GM12878 (cell line): ENCODE measurements around the gene MED19. TPM values are rescaled to one million over a fixed set of nuclear protein-coding genes. Genes with fewer than 3 reads are reported as not detected.
A peak's percentile ranks its signal among the peaks of the same experiment; 100 is the strongest.

Source experiments
- BRCA1 ChIP-seq: IDR thresholded peaks from 2 replicates; pipeline ENCODE4 v1.6.1; 2011; ENCODE audit warnings: low read depth, low read length, improper control_type of control experiment
- CEBPZ ChIP-seq: fragments of 150-350 bp; IDR thresholded peaks from 2 replicates; pipeline ENCODE4 v1.6.1; 2016; ENCODE audit warnings: low read depth, low read length
- DPF2 ChIP-seq: fragments of 450-650 bp; IDR thresholded peaks from 2 replicates; pipeline ENCODE4 v1.6.1; 2017; ENCODE audit warnings: mild to moderate bottlenecking
- EP300 ChIP-seq, 2 experiments: fragments of 150-350 bp in 1 of 2; IDR thresholded peaks; 2 replicates each; pipeline ENCODE4 v1.6.1; 2011 to 2012; ENCODE audit warnings: low read depth in 2 of 2, low read length in 2 of 2, borderline replicate concordance in 1 of 2, improper control_type of control experiment in 1 of 2, inconsistent platforms in 1 of 2; ENCODE audit not compliant: control insufficient read depth in 1 of 2
- EZH2 ChIP-seq: IDR thresholded peaks from 2 replicates; pipeline ENCODE4 v1.6.1; 2012; ENCODE audit warnings: low read depth, mild to moderate bottlenecking, control low read depth, inconsistent platforms, low read length, borderline replicate concordance; ENCODE audit not compliant: control insufficient read depth
- GABPA ChIP-seq: IDR thresholded peaks from 2 replicates; pipeline ENCODE4 v1.6.1; 2014; ENCODE audit warnings: antibody characterized with exemption, low read depth, mild to moderate bottlenecking, inconsistent platforms
- NFYB ChIP-seq: IDR thresholded peaks from 2 replicates; pipeline ENCODE4 v1.6.1; 2011; ENCODE audit warnings: low read depth, mild to moderate bottlenecking, low read length, improper control_type of control experiment, moderate library complexity; ENCODE audit not compliant: insufficient read depth
- NKRF ChIP-seq: fragments of 450-650 bp; conservative IDR thresholded peaks from 2 replicates; pipeline ENCODE4 v1.6.1; 2017; ENCODE audit warnings: mild to moderate bottlenecking, moderate library complexity
- SIX5 ChIP-seq: IDR thresholded peaks from 2 replicates; pipeline ENCODE4 v1.6.1; 2011; ENCODE audit warnings: mild to moderate bottlenecking, low read depth, low read length, moderate library complexity; ENCODE audit not compliant: severe bottlenecking
- ZBTB33 ChIP-seq: fragments of 450-650 bp; IDR thresholded peaks from 2 replicates; pipeline ENCODE4 v1.6.1; 2017; ENCODE audit warnings: mild to moderate bottlenecking
- ZNF24 ChIP-seq: fragments of 450-650 bp; IDR thresholded peaks from 2 replicates; pipeline ENCODE4 v1.6.1; 2017; ENCODE audit warnings: antibody characterized with exemption, mild to moderate bottlenecking
- polyA plus RNA-seq, 11 experiments: library from polyadenylated mRNA; depleted of rRNA in 4 of 11; unstranded in 6 of 11; stranded (reverse) in 5 of 11; fragments of >200 nt; fragmentation: Nextera tagmentation in 4 of 11; fragmentation: Illumina TruSeq in 1 of 11; extraction: Ambion mirVana in 4 of 11; extraction: Trizol in 1 of 11; gene quantifications; 1 replicate in 1 of 11; 2 replicates in 10 of 11; pipeline versions ENCODE4 v1.2.1 to v1.2.3, GENCODE V29; 2011 to 2016; ENCODE audit warnings: inconsistent platforms in 2 of 11, missing spikeins in 2 of 11, low read depth in 1 of 11
- total RNA-seq, 4 experiments: library from RNA; depleted of rRNA in 3 of 4; stranded (reverse); fragments of >200 nt in 3 of 4; fragmentation: Illumina TruSeq in 1 of 4; extraction: Trizol in 1 of 4; gene quantifications; 2 replicates each; pipeline versions ENCODE4 v1.2.1 to v1.2.3, GENCODE V29; 2013 to 2021
- TF ChIP-seq, protein P1 (sequence below): fragments of 450-650 bp; IDR thresholded peaks from 2 replicates; pipeline ENCODE4 v1.6.1; 2017; ENCODE audit warnings: mild to moderate bottlenecking, moderate library complexity

Gene MED19
- total and polyA plus RNA-seq, 10 of the 15 experiments (the other 5 are each of a cell fraction or from before 2014, with no cell fraction given) = 4.9 to 28.2 (median 17.3) TPM

DNA sequence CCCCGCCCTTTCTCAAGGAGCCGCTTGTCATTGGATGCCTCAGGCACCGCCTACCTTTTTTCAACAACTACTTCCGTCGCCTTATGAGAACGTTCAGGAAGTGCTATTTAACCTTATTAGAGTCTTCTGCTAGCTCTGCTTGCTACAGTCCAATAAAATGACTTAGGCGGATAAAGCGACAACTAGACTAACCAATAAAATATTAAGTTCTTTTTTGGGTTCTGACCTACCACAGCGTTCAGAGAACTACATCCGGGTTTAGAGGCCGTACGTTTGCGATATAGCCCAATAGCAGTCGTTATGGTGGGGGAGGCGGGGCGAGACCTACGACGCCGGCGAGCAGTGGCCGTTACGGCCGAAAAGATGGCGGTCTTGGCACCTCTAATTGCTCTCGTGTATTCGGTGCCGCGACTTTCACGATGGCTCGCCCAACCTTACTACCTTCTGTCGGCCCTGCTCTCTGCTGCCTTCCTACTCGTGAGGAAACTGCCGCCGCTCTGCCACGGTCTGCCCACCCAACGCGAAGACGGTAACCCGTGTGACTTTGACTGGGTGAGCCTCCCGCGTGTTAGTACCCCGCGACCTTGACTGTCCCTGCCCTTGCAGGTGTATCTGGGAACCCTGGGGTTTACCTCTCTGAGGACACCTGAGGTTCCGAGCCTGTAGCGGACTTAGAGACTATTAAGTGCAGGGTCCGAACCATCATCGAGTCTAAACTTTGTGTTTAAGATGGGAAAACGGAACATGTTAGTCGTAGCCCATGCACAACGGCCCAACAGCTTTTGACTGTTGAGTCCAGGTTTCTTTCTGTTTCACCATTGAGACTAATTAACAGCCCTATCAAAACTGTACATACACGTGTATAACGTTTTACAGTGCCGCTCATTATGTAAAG is 488 bp upstream of the MED19 start, which contains the start of gene TMX2 (continued):
- TF ChIP-seq ZNF24 (no peak), DPF2 (peak; percentile 12; the same call in 1 of the 2 replicates), ZBTB33 (no peak), GABPA (peak; percentile 99), SIX5 (peak; percentile 42), BRCA1 (no peak), EZH2 (no peak), CEBPZ (peak; percentile 81; the same call in 1 of the 2 replicates), NKRF (peak; percentile 85), NFYB (peak; percentile 94), EP300 (IDR thresholded peaks at IDR 0.05; ENCODE audit: borderline replicate concordance in 1 of 2, control insufficient read depth in 1 of 2, low read depth in 2 of 2, low read length in 2 of 2) (no peak)
- TF ChIP-seq, protein P1, sequence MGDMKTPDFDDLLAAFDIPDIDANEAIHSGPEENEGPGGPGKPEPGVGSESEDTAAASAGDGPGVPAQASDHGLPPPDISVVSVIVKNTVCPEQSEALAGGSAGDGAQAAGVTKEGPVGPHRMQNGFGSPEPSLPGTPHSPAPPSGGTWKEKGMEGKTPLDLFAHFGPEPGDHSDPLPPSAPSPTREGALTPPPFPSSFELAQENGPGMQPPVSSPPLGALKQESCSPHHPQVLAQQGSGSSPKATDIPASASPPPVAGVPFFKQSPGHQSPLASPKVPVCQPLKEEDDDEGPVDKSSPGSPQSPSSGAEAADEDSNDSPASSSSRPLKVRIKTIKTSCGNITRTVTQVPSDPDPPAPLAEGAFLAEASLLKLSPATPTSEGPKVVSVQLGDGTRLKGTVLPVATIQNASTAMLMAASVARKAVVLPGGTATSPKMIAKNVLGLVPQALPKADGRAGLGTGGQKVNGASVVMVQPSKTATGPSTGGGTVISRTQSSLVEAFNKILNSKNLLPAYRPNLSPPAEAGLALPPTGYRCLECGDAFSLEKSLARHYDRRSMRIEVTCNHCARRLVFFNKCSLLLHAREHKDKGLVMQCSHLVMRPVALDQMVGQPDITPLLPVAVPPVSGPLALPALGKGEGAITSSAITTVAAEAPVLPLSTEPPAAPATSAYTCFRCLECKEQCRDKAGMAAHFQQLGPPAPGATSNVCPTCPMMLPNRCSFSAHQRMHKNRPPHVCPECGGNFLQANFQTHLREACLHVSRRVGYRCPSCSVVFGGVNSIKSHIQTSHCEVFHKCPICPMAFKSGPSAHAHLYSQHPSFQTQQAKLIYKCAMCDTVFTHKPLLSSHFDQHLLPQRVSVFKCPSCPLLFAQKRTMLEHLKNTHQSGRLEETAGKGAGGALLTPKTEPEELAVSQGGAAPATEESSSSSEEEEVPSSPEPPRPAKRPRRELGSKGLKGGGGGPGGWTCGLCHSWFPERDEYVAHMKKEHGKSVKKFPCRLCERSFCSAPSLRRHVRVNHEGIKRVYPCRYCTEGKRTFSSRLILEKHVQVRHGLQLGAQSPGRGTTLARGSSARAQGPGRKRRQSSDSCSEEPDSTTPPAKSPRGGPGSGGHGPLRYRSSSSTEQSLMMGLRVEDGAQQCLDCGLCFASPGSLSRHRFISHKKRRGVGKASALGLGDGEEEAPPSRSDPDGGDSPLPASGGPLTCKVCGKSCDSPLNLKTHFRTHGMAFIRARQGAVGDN = no peak
